Stimulated activated CD8-positive, alpha-beta memory T cell treated with anti-CD3 and anti-CD28 coated beads, Interleukin-2, amount 100 ng/mL, for 48 hours (primary cell): Measurements from ENCODE around the gene HES1.
"Not testable (repeated sequence)": the region's sequence is repeated elsewhere in the genome, so short reads cannot be mapped to it uniquely, and the experiment has no call there.

Experiments
- DNase-seq, 2 donors: peaks; one replicate each; pipeline ENCODE4 v3.0.0-alpha.2; 2020; ENCODE audit warnings: low read depth in 2 of 2

The HES1 gene

DNA sequence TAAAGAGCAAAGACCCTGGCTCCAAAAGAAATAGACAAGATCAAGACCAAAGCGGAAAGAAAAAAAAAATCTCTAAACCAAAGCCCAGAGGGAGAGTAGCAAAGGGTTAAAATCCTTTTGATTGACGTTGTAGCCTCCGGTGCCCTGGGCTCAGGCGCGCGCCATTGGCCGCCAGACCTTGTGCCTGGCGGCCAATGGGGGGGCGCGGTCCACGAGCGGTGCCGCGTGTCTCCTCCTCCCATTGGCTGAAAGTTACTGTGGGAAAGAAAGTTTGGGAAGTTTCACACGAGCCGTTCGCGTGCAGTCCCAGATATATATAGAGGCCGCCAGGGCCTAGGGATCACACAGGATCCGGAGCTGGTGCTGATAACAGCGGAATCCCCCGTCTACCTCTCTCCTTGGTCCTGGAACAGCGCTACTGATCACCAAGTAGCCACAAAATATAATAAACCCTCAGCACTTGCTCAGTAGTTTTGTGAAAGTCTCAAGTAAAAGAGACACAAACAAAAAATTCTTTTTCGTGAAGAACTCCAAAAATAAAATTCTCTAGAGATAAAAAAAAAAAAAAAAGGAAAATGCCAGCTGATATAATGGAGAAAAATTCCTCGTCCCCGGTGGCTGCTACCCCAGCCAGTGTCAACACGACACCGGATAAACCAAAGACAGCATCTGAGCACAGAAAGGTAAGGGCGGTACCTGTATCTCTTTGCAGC is at the start of gene HES1:
Gene HES1 (plus strand): TSS at position 343 of the 713 bp plus-strand sequence. CDS start 233 bp downstream, at position 576.
- no peak for DNase-seq

DNA sequence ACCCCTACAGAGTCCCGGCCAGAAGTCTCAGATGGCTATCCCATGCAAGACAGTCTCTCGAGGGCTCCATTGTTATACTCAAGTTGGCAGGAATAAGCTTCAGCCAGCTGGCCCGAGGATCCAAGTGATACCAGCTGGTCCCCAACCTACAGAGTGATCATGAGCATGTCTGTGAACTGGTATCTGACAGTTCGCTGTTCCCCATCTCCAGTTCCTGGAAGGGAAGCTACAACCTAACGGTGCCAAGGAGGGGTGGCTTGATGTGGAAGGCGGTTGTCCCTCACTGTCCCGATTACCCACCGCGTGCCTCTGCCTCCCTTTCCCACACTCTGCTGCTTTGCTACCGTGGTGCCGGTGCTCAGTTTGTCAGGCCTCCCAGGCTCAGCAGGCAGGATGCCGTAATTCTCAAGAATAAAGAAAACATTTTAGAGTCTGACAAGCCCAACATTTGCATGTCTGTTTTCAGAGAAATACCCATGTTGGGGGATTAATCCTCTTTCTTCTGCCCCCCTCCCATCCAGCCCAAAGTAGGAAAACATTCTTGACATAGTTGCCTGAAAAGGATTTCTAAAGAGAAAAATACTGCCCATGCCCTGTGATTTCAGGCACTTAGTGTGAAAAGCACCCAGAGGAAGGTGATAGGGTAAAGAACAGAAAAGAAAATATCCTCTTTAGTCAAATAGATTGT is 49.4 kb upstream of the HES1 start:
- no peak for DNase-seq

- no peak for DNase-seq
Measured at GRCh38 chr3:194087280-194087679, 48.7 kb upstream of the HES1 start.

GRCh38 chr3:194087995-194088855 is 47.7 kb upstream of the HES1 start:
- DNase-seq: no peak

DNA sequence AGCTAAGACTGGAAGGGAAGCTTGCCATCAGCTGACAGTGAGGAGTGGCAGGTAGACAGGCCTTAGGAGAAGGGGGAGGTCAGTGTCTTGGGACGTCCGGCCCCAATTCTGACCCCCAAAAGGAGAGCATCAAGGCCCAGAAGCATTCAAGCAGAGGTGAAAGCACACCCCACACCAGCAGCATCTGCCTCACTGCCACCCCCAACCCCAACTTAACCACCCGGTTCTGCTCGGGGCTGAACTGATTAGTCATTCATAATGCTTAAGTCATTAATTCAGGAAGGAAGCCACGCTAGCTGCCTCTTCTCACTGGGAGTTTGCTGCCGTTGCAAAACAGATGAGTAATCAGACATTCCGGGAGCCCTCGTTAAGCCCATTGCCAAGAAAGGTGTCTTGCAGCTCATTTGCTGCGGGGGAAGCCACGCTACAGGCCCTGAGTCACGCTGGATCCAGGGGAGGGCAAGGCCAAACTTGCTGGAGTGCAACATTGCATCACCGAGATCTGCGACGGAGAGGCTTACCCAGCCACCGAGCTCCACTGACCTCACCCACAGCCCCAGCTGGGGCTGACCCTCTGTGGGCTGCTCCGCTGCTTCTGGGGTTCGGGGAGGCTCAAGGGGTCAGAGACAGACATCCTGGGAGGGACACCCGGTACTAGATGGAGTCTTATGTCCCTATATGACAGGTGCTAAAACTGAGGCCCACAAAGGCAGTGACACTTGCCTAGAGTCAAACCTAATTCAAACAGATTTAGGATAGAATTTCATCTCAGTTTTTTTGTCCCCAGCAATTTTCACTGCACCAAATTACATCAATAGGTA is 46.4 kb upstream of the HES1 start:
- DNase-seq: peak; percentile 13 to 19

- not testable (repeated sequence) for DNase-seq
Measured at GRCh38 chr3:194090178-194090555, 45.8 kb upstream of the HES1 start.

DNA sequence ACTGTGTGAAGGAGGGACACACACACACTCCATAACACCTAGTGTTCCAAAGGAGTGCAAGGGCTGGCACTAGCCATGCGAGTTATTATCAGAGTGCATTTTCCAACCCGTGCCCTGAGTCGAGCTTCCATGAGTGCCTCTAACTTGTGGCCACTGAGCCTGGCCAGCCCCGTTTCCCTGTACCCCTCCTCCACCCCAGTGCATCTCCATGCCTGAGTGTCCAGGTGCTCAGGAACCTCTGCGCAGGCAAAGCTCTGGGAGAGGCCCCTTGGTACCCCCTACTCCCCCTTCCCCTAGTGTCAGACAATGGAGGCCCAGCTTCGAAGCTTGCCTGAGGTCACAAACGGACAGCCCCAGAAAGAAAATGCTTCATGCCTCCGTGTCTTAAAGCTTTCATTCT is 45.2 kb upstream of the HES1 start:
- DNase-seq: no peak

DNA sequence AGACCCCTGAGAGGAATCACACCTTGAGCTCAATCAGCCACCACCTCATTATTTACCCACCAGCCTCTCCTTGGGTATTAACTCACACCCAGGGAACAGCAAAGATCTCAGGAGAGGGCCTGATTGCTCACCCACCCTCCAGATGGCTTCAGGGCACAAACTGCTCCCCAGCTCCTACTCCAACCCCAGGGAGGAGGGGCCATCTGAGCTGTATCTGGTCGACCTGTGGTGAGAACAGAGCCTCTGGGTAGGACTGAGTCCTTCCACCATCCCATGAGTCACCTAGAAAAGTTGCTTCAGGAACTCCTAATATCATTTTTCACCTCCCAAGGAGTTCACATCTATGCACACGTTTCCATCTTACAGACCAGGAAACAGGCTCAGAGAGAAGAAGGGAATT is 44.8 kb upstream of the HES1 start:
- DNase-seq: no peak

DNA sequence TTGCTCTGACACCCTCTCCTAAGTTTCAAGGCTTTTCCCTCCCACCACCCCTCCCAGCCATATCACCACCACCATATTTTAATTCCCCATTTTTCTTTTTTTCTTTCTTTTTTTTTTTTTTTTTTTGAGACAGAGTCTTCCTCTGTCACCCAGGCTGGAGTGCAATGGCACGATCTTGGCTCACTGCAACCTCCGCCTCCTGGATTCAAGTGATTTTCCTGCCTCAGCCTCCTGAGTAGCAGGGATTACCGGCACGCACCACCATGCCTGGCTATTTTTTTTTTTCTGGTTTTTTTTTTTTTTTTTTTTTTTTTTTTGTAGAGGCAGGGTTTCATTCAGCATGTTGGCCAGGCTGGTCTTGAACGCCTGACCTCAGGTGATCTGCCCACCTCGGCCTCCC is 44.1 kb upstream of the HES1 start:
- DNase-seq: not testable (repeated sequence)

DNA sequence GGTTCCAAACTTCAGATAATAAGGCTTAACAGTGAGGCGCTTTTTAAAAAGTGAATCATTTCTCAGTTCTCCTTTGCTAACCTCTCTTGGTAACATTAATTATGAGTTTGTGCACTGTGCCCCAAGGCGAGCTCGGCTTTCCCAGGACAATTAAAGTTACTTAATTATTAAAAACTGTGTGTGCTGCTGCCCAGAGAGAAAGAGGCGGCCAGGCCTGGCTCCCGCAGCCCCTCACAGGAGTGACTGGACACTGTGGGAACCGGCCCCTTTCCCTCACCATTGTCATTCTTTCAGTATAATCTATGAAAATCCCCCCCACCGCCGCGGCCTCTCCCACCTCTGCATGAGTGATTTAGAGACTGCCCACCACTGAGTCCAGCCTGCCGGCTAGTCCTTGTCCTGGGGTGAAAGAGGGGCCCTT is 43.1 kb upstream of the HES1 start:
- no peak for DNase-seq

- DNase-seq: no peak
Measured at GRCh38 chr3:194093842-194094241, 42.1 kb upstream of the HES1 start.

DNA sequence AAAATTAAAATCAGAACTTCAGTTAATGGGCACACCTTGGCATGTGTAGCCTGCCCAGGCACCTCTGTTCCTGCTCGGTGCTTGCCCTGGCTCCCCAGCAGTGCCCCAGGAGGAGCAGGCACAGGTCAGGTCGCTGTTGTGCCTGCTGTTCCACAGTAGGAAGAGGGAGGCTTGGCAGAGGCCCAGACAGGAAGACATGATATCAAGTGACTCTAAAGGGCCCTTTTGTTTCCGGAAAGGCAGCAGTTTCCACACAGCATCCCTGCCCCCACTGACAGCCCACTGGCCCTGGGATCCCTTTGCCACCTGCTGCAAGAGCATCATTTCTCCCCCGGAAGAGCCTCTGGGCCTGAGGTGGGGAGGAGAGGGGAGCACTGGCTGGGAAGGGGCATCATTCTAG is 40.5 kb upstream of the HES1 start:
- DNase-seq: no peak

DNA sequence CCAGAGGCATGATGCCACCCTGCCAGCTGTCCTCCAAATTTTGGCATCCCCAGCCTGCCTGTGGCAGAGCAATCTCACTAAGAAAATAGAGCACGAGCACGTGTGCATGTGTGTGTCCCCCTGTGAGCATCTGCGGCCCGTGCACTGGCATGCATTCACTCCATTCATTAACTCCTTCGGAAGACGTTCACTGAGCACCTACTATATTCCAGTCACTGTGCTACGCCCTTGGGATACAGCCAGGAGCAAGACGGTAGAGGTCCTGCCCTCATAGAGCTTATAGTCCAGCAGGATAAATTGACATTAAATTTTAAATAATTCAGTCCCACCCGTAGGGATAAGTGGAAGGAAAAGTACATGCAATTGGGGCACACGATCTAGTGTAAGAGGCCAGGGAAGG is 40.0 kb upstream of the HES1 start:
- DNase-seq: no peak

GRCh38 chr3:194097141-194097882 is 38.6 kb upstream of the HES1 start:
- no peak for DNase-seq

GRCh38 chr3:194098081-194098842 is 37.7 kb upstream of the HES1 start:
- DNase-seq: no peak

DNA sequence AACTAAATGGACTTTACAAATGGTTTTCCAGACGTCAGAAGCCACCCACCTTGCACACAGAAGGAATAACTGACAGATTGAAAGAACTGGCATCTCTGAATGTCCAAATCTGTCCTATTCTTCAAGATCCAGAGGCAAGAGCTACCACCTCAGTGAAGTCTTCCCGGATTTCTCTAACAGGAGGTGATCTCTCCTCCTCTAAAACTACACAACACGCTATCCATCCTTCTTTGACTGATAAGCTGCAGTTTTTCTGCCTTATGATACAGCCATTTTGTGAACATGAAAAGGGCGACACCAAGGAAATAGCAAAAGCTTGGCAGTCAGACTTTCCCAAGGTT is 37.1 kb upstream of the HES1 start:
- DNase-seq: no peak

- DNase-seq: no peak
Measured at GRCh38 chr3:194099215-194099614, 36.7 kb upstream of the HES1 start.

DNA sequence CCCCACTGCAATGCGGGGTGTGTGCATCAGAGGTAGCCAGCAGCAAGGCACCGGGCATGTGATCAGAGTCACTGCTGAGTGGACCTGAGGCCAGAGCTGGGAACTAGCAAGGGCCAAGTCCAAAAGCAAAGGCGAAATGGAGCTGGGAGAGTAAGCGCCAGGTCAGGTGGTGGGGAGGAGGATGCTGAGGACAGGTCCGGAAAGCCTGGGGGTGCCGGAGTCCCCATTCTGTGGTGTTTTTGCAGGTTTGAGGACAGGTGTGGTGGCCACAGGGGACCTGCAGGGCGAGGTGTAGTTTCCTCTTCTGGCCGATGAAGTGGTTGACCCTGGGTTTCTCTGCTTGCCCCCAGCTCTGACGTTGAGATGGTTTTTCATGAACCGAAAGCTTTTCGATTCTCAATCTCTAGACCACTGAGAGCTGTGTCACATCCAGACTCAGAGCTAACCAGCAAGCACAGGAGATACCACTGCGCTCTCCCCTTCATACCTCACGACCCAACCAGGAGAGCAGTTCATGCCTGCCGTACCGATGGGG is 35.0 kb upstream of the HES1 start:
- DNase-seq: no peak

GRCh38 chr3:194101592-194102432 is 34.1 kb upstream of the HES1 start:
- DNase-seq: no peak
